NCI-H345 treated with DMSO at 0.1 percent for 48 hours (cell line): ENCODE measurements around the gene ANKRD49.

Experiments used
- DNase-seq: peaks from one replicate; lab custom pipeline; 2025; ENCODE audit not compliant: unreplicated experiment; lab: John Stamatoyannopoulos, UW

ANKRD49 gene

GRCh38 chr11:94543695-94544645 is 50.2 kb downstream of the ANKRD49 start, which contains the start of gene FUT4:
FUT4 (plus strand) TSS chr11:94543921; CDS start chr11:94544134, 213 bp downstream.
- DNase-seq, result peak; percentile 58

- DNase-seq, result no peak
Measured at GRCh38 chr11:94544646-94545263, 51.0 kb downstream of the ANKRD49 start.

- DNase-seq, result no peak
Measured at GRCh38 chr11:94545264-94546161, 51.7 kb downstream of the ANKRD49 start.

DNA sequence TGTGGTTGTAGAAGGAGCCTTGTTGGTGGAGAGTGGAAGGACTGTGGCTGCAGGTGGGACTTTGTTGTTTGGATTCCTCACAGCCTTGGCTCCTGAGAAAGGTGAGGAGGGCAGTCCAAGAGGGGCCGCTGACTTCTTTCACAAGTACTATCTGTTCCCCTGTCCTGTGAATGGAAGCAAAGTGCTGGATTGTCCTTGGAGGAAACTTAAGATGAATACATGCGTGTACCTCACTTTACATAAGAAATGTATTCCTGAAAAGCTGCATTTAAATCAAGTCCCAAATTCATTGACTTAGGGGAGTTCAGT is 52.3 kb downstream of the ANKRD49 start:
- no peak for DNase-seq

DNA sequence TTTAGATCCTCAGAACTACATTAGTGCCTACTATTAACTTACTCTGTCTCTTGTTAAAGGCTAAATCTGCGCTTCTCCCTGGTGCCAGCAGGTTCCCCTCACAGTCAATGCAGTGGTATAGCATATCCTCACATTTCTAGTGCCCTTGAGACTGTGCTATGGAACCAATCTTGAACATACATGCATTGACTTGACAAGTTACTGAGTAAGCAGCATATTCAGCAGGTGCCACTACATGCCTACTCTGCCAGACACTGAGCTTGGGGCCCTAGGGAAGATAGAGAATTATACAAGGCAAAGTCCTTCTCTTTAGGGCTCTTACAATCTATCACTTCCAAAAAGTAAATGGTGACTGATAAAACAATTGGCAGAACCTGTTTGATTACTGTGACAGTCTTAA is 53.1 kb downstream of the ANKRD49 start:
- no peak for DNase-seq

DNA sequence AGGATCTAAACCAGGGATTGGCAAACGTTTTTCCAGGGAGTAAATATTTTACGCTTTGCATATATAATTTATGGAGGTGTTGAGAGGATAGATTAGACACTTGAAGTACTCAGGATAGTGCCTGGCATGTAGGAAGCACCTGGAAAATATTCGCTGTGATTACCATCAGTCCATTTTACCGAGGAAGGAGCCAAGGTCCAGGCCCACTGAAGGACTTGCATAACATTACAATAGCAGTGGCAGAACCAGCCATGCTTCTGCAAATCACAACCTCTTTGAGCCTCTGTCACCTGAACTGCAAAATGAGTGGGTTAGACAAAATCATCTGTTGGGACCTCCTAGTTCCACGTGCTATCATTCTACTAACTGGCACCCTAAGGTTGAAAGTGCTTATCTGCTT is 55.4 kb downstream of the ANKRD49 start:
- no peak for DNase-seq
